Mammary epithelial cell (primary cell): ENCODE data around the gene RAI2.

Source experiments
- CTCF ChIP-seq, 2 donors: IDR thresholded peaks in 1 of 2; conservative IDR thresholded peaks in 1 of 2; 2 replicates each; pipeline ENCODE4 v1.5.1; 2011 to 2012; ENCODE audit warnings: inconsistent platforms in 2 of 2, low read length in 2 of 2, mild to moderate bottlenecking in 2 of 2, control low read depth in 1 of 2, low read depth in 1 of 2; ENCODE audit not compliant: insufficient read depth in 1 of 2; ENCODE audit errors: extremely low read depth in 1 of 2
- EZH2 ChIP-seq: IDR thresholded peaks from 2 replicates; pipeline ENCODE4 v1.6.1; 2012; ENCODE audit warnings: low read length, inconsistent platforms, borderline replicate concordance

- TF ChIP-seq EZH2 (no peak), CTCF (conservative IDR thresholded peaks at IDR 0.05 in 1 of 2, IDR thresholded peaks at IDR 0.05 in 1 of 2; ENCODE audit: extremely low read depth in 1 of 2, insufficient read depth in 1 of 2, low read depth in 1 of 2, low read length in 2 of 2) (no peak)
Observed at GRCh38 chrX:17828171-17828570, 32.9 kb downstream of the RAI2 start.
